ENCODE data around the gene CFAP97D1.

Gene CFAP97D1

GRCh38 chr17:43772877-43773648 lies 7.2 kb upstream of the CFAP97D1 start:
- no peak overlapping the region for H3K14ac ChIP-seq (ENCODE audit: low read length)
- no peak overlapping the region for H3K4me2 ChIP-seq (ENCODE audit: insufficient read depth, low read length, poor library complexity, severe bottlenecking)
- H3K9ac ChIP-seq (ENCODE audit: low read depth, low read length, poor library complexity) = no peak overlapping the region
- no peak overlapping the region for H2BK120ac ChIP-seq (ENCODE audit: low read depth, low read length)
- no peaks in the 10 kb centered on the region for H3K4me1 ChIP-seq (ENCODE audit: control insufficient read depth in 2 of 2, insufficient read depth in 1 of 2, low read depth in 1 of 2, low read length in 2 of 2)
- no peak for DNase-seq (ENCODE audit: low spot score)
- no peak overlapping the region for H2BK15ac ChIP-seq (ENCODE audit: low read length)
- peaks cover 33 to 53% of the 10 kb centered on the region in 2 donors for H3K36me3 ChIP-seq (replicated peaks in 1 of 2; ENCODE audit: control insufficient read depth in 2 of 2, insufficient read depth in 2 of 2, low read length in 2 of 2)
- H3K27ac ChIP-seq (replicated peaks; ENCODE audit: low read length) = no peak overlapping the region
- H4K8ac ChIP-seq (ENCODE audit: low read depth, low read length) = no peak overlapping the region
- no peak overlapping the region for H2AFZ ChIP-seq (ENCODE audit: low read length)
- H3K18ac ChIP-seq (ENCODE audit: low read length) = no peak overlapping the region
- no peaks in the 10 kb centered on the region for H3K9me3 ChIP-seq (replicated peaks in 1 of 2; ENCODE audit: control insufficient read depth in 2 of 2, insufficient read depth in 1 of 2, low read depth in 1 of 2, low read length in 2 of 2)
- no peak overlapping the region for H3K4ac ChIP-seq (ENCODE audit: low read length)
- no peak overlapping the region for H2BK12ac ChIP-seq (ENCODE audit: low read length)
- H3K79me1 ChIP-seq (ENCODE audit: low read depth, low read length) = peaks cover 7% of the 10 kb centered on the region
- no peaks in the 10 kb centered on the region for H3K27me3 ChIP-seq (ENCODE audit: control insufficient read depth in 3 of 3, insufficient read depth in 3 of 3, low read depth in 1 of 3, low read length in 3 of 3)
- H3K23ac ChIP-seq (ENCODE audit: low read depth, low read length, poor library complexity) = no peak overlapping the region
- H3K4me3 ChIP-seq (ENCODE audit: low read length in 2 of 2) = no peak overlapping the region
- WGBS, 2 donors (ENCODE audit: extremely low coverage in 2 of 2, insufficient read length in 2 of 2, insufficient replicate concordance in 1 of 2) = no CpG with 5 or more reads among the region's 10 CpGs
- H4K91ac ChIP-seq (ENCODE audit: low read depth, low read length, poor library complexity) = no peak overlapping the region
- H2AK5ac ChIP-seq (ENCODE audit: low read depth, low read length) = no peak overlapping the region
- no peak overlapping the region for H2BK5ac ChIP-seq (ENCODE audit: low read length)

DNA sequence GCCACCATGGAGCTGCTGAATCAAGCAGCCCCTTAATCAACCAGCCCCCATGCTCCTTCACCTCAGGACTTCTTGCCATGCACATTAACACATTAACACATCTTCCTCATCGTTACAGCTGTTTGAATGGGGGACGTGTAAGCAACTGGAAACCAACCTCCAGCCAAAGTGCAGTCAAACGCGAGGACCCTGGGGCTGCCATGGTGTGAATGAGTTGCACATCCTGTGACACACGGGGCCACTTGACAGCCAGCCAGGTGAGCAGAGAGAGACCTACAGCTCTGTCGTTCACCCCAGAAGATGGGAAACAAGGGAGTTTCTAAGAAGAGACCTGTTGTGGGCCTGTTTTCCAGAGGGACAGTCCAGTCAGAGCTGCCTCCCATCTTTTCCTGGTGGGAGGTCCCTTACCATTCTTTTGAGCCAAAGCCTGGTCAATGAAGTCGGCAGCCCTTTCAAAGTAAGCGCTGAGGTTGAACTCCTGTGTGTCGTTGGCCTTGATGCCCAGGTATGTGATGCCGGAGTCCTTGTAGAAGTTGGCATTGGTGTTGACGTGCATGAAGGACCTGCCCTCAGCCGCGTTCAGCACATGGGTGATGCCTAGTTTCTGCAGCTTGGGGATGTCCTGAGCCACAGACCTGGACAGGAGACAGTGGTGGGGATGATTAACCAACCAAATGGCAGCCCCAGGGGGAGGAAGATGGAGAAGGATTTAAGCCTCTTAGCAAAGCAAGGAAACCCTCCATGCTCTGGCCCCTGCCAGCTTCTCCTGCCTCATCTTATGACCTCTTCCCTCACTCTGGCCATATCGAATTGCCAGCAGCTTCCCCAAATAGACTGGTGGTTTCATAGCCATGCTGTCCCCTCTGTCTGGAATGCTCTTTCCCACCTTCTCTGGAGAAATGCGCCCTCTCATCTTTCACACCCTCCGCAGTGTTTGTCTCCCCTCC lies 5.7 kb upstream of the CFAP97D1 start:
- Histone ChIP-seq H2AFZ (ENCODE audit: low read length) (no peak overlapping the region), H2BK12ac (ENCODE audit: low read length) (no peak overlapping the region), H3K9me3 (replicated peaks in 1 of 2; ENCODE audit: control insufficient read depth in 2 of 2, insufficient read depth in 1 of 2, low read depth in 1 of 2, low read length in 2 of 2) (no peaks in the 10 kb centered on the region), H3K36me3 (replicated peaks in 1 of 2; ENCODE audit: control insufficient read depth in 2 of 2, insufficient read depth in 2 of 2, low read length in 2 of 2) (peaks cover 27 to 40% of the 10 kb centered on the region in 2 donors), H3K4ac (ENCODE audit: low read length) (no peak overlapping the region), H3K14ac (ENCODE audit: low read length) (no peak overlapping the region), H3K18ac (ENCODE audit: low read length) (no peak overlapping the region), H4K91ac (ENCODE audit: low read depth, low read length, poor library complexity) (no peak overlapping the region), H3K9ac (ENCODE audit: low read depth, low read length, poor library complexity) (no peak overlapping the region), H2BK15ac (ENCODE audit: low read length) (no peak overlapping the region), H3K79me1 (ENCODE audit: low read depth, low read length) (peaks cover 7% of the 10 kb centered on the region), H3K4me3 (ENCODE audit: low read length in 2 of 2) (no peak overlapping the region), H4K8ac (ENCODE audit: low read depth, low read length) (no peak overlapping the region), H3K27ac (replicated peaks; ENCODE audit: low read length) (no peak overlapping the region), H2AK5ac (ENCODE audit: low read depth, low read length) (no peak overlapping the region), H2BK5ac (ENCODE audit: low read length) (no peak overlapping the region), H3K23ac (ENCODE audit: low read depth, low read length, poor library complexity) (no peak overlapping the region), H3K4me2 (ENCODE audit: insufficient read depth, low read length, poor library complexity, severe bottlenecking) (no peak overlapping the region), H3K27me3 (ENCODE audit: control insufficient read depth in 3 of 3, insufficient read depth in 3 of 3, low read depth in 1 of 3, low read length in 3 of 3) (peaks cover 0 to 4% (median 4%) of the 10 kb centered on the region in 3 experiments), H3K4me1 (ENCODE audit: control insufficient read depth in 2 of 2, insufficient read depth in 1 of 2, low read depth in 1 of 2, low read length in 2 of 2) (peaks cover 2 to 4% of the 10 kb centered on the region in 2 donors), H2BK120ac (ENCODE audit: low read depth, low read length) (no peak overlapping the region)
- no CpG with 5 or more reads among the region's 16 CpGs for WGBS, 2 donors (ENCODE audit: extremely low coverage in 2 of 2, insufficient read length in 2 of 2, insufficient replicate concordance in 1 of 2)
- no peak for DNase-seq (ENCODE audit: low spot score)

DNA sequence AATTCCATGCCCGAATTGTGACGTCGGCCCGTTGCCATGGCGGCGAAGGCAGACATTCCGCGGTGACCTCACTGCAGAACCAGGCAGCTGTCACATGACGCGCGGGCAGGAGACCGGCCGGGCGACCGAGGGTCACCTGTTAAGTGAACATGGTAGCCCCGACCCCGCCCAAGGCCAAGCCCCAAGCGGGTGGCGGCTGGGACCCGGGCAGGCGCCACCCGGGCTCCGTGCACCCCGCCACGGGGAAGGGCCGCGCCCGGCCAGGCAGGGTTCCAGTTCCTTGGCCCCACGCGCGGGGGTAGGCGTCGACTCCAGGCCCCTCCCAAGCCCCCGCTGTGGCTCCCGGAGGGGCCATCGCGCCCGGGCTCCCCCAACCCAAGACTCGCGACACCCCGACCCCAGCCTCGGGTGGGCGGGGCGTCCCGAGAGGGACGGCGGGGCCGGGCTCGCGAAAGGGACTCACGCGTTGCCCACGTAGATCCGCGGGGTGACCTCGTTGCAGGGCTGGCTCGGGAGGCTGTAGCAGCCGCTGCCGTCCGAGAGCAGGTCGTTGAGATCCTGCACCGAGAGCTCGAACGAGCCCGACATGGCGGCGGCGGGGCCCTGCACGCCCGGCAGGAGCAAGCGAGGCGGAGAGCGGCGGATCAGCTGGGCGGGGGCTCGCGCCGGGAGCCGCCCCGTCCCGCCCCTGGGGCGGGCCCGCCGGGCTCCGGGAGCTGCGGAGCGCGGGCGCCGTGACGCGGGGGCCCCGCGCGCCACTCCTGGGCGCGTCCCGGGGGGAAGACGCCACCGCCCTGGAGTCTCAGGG lies 1.7 kb upstream of the CFAP97D1 start, which contains the start of gene DUSP3:
TSS of gene DUSP3 (minus strand) at position 641 of the 808 bp plus-strand sequence. CDS start at position 588, 53 bp downstream.
- no peaks in the 10 kb centered on the region for H3K9me3 ChIP-seq (replicated peaks in 1 of 2; ENCODE audit: control insufficient read depth in 2 of 2, insufficient read depth in 1 of 2, low read depth in 1 of 2, low read length in 2 of 2)
- peak within 1 kb of the TSS; percentile 66 for H3K4me2 ChIP-seq (ENCODE audit: insufficient read depth, low read length, poor library complexity, severe bottlenecking)
- peaks cover 5% of the 10 kb centered on the region for H3K79me1 ChIP-seq (ENCODE audit: low read depth, low read length)

More for the DNA sequence above, 1.7 kb upstream of the CFAP97D1 start, which contains the start of gene DUSP3:
- Histone ChIP-seq H3K36me3 (replicated peaks in 1 of 2; ENCODE audit: control insufficient read depth in 2 of 2, insufficient read depth in 2 of 2, low read length in 2 of 2) (peaks cover 11 to 14% of the 10 kb centered on the region in 2 donors), H3K27ac (replicated peaks; ENCODE audit: low read length) (peak within 1 kb of the TSS; percentile 84), H3K4me1 (ENCODE audit: control insufficient read depth in 2 of 2, insufficient read depth in 1 of 2, low read depth in 1 of 2, low read length in 2 of 2) (peaks cover 4% of the 10 kb centered on the region in 2 donors), H2BK15ac (ENCODE audit: low read length) (peak within 1 kb of the TSS; percentile 94), H2AK5ac (ENCODE audit: low read depth, low read length) (no peak within 1 kb of the TSS), H3K18ac (ENCODE audit: low read length) (peak within 1 kb of the TSS; percentile 100), H4K91ac (ENCODE audit: low read depth, low read length, poor library complexity) (no peak within 1 kb of the TSS), H3K9ac (ENCODE audit: low read depth, low read length, poor library complexity) (peak within 1 kb of the TSS; percentile 97), H3K4me3 (ENCODE audit: low read length in 2 of 2) (peak within 1 kb of the TSS; percentile 88 to 95), H2BK120ac (ENCODE audit: low read depth, low read length) (peak within 1 kb of the TSS; percentile 85), H2BK5ac (ENCODE audit: low read length) (peak within 1 kb of the TSS; percentile 89), H3K4ac (ENCODE audit: low read length) (peak within 1 kb of the TSS; percentile 61), H3K27me3 (ENCODE audit: control insufficient read depth in 3 of 3, insufficient read depth in 3 of 3, low read depth in 1 of 3, low read length in 3 of 3) (peaks cover 0 to 42% (median 14%) of the 10 kb centered on the region in 3 experiments), H2BK12ac (ENCODE audit: low read length) (no peak within 1 kb of the TSS), H2AFZ (ENCODE audit: low read length) (peak within 1 kb of the TSS; percentile 98), H3K23ac (ENCODE audit: low read depth, low read length, poor library complexity) (peak within 1 kb of the TSS; percentile 90), H3K14ac (ENCODE audit: low read length) (peak within 1 kb of the TSS; percentile 5), H4K8ac (ENCODE audit: low read depth, low read length) (no peak within 1 kb of the TSS)
- DNase-seq (ENCODE audit: low spot score) = peak; percentile 86
- no CpG with 5 or more reads among the region's 100 CpGs for WGBS, 2 donors (ENCODE audit: extremely low coverage in 2 of 2, insufficient read length in 2 of 2, insufficient replicate concordance in 1 of 2)
